Prostate gland (tissue), 2 donors: ENCODE results near the gene HNRNPU. TPM values are rescaled to one million over a fixed set of nuclear protein-coding genes. Genes with fewer than 3 reads are reported as not detected.
A peak's percentile ranks its signal among the peaks of the same experiment; 100 is the strongest.

Experiments used
- DNase-seq: peaks from one replicate; pipeline ENCODE4 v3.0.0-alpha.2; 2019; ENCODE audit warnings: low spot score
- H3K27ac ChIP-seq, 2 donors: fragments of 200-600 bp; sonication (generic); 2 replicates each; pipeline ENCODE4 v1.5.1; 2017 to 2019
- H3K27me3 ChIP-seq: fragments of 200-600 bp; sonication (generic); replicated peaks from 2 replicates; pipeline ENCODE4 v1.5.1; 2019; ENCODE audit not compliant: insufficient read depth
- H3K36me3 ChIP-seq, 2 donors: fragments of 200-600 bp; sonication (generic); 1 replicate in 1 of 2; 2 replicates in 1 of 2; pipeline versions ENCODE4 v1.5.1 to v1.8.1; 2017 to 2019
- H3K4me1 ChIP-seq: fragments of 200-600 bp; sonication (generic); replicated peaks from 2 replicates; pipeline ENCODE4 v1.5.1; 2019
- H3K4me3 ChIP-seq, 2 donors: fragments of 200-600 bp; sonication (generic); 2 replicates each; pipeline ENCODE4 v1.5.1; 2017 to 2019
- H3K9me3 ChIP-seq: fragments of 200-600 bp; sonication (generic); 2 replicates; pipeline ENCODE4 v1.5.1; 2017
- CTCF ChIP-seq, 4 experiments: fragments of 200-600 bp in 2 of 4; fragments of 450-650 bp in 2 of 4; sonication (generic) in 2 of 4; IDR thresholded peaks; 1 replicate in 3 of 4; 2 replicates in 1 of 4; pipeline ENCODE4 v1.5.1; 2016 to 2019; ENCODE audit warnings: antibody characterized with exemption in 4 of 4, mild to moderate bottlenecking in 2 of 4, moderate library complexity in 2 of 4
- POLR2A ChIP-seq: fragments of 450-650 bp; IDR thresholded peaks from one replicate; pipeline ENCODE4 v1.6.1; 2016; ENCODE audit warnings: antibody characterized with exemption, mild to moderate bottlenecking
- POLR2AphosphoS5 ChIP-seq: sonication (generic); formaldehyde crosslinking; IDR thresholded peaks from one replicate; pipeline ENCODE4 v1.6.1; 2017; ENCODE audit warnings: antibody characterized with exemption
- WGBS: methylation state at CpG from one replicate; pipeline ENCODE4 v1.1.5; 2018; 5-methylcytosine and 5-hydroxymethylcytosine counted together
- intact Hi-C: fragments of 100-400 bp; cut with DNase I; formaldehyde crosslinking; loops from one replicate; pipeline ENCODE4 v1.14.2; 2022
- total RNA-seq, 2 donors: library from RNA; depleted of rRNA; stranded (reverse); fragments of >200 nt; gene quantifications; one replicate each; pipeline ENCODE4 v1.1.0, GENCODE V29; 2016

The HNRNPU gene
- total RNA-seq, 2 donors from 2014 or later, result 302 to 350 TPM

DNA sequence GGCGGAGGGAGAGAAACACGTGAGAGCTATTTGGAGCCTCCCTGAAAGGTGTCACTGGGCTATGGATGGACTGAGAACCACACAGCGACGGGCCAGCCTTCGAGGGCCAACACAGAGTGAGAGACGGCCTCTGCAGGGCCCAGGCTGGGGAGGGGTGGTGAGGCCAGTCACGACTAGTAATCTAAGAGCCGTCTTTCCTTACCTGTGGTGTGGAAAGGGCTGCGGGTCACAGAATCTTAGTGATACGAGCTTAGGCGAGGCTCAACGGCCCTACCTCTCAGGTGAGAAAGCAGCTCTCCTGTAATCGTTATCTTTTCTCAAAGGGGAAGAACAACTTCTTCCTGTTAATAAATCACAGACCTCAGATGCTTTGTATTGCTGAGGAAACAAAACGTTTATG, 62.3 kb downstream of the HNRNPU start:
- H3K4me3 ChIP-seq, result no peak overlapping the region
- H3K27me3 ChIP-seq, result no peaks in the 10 kb centered on the region
- intact Hi-C loops, result loop anchor here (5.0 kb wide), 1 partner anchor 240 kb away; no protein-coding TSS in a partner anchor
- TF ChIP-seq CTCF (IDR thresholded peaks at IDR 0.05) (no peak), POLR2AphosphoS5 (no peak), POLR2A (no peak)
- H3K9me3 ChIP-seq, result no peaks in the 10 kb centered on the region
- DNase-seq, result no peak
- no peak overlapping the region for H3K27ac ChIP-seq
- no peaks in the 10 kb centered on the region for H3K4me1 ChIP-seq
- 51% methylated on average over 14 of the region's 14 CpGs for WGBS
- no peaks in the 10 kb centered on the region for H3K36me3 ChIP-seq

GRCh38 chr1:244801246-244801645, 63.1 kb downstream of the HNRNPU start:
- no peaks in the 10 kb centered on the region for H3K4me1 ChIP-seq
- 50% methylated on average over 14 of the region's 14 CpGs for WGBS
- intact Hi-C loops, result loop anchor here (5.0 kb wide), 1 partner anchor 241 kb away; no protein-coding TSS in a partner anchor

DNA sequence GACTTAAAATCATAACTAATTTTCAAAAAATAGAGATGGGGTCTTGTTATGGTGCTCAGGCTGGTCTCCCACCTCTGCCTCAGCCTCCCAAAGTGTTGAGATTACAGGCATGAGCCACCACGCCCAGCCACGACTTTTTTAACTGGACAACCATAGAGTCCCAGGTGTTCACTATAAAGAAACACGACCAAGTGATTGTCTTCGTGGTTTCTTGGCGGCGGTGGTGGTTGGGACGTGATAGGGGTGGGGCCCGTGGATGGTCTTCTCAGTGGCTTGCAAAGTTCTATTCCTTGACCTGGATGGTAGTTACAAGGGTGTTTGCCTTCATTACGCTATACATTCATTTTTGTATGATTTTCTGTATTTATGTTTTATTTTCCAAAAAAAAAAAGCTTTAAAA, 63.5 kb downstream of the HNRNPU start:
- H3K9me3 ChIP-seq, result no peaks in the 10 kb centered on the region
- no peak for TF ChIP-seq POLR2A
- TF ChIP-seq CTCF (IDR thresholded peaks at IDR 0.05), result no peak
- no peak for TF ChIP-seq POLR2AphosphoS5
- H3K4me1 ChIP-seq, result no peaks in the 10 kb centered on the region
- 94% methylated on average over 9 of the region's 9 CpGs for WGBS
- H3K36me3 ChIP-seq, result no peaks in the 10 kb centered on the region
- no peak overlapping the region for H3K27ac ChIP-seq
- no peak for DNase-seq
- intact Hi-C loops, result loop anchor here (5.0 kb wide), 1 partner anchor 241 kb away; no protein-coding TSS in a partner anchor
- no peak overlapping the region for H3K4me3 ChIP-seq
- no peaks in the 10 kb centered on the region for H3K27me3 ChIP-seq

More at GRCh38 chr1:244801246-244801645, 63.1 kb downstream of the HNRNPU start:
- TF ChIP-seq CTCF (IDR thresholded peaks at IDR 0.05), result peak in 3 of 4 experiments; percentile 46 to 56 (median 51)
- TF ChIP-seq POLR2AphosphoS5, result no peak
- TF ChIP-seq POLR2A, result no peak
- Histone ChIP-seq H3K4me3 (no peak overlapping the region), H3K27me3 (no peaks in the 10 kb centered on the region), H3K36me3 (no peaks in the 10 kb centered on the region), H3K27ac (no peak overlapping the region), H3K9me3 (no peaks in the 10 kb centered on the region)
- peak; percentile 8 for DNase-seq

Other genes with a start within 250 kb of the HNRNPU start
- gene DESI2, start 211.4 kb downstream of the HNRNPU start, total RNA-seq, result 10 to 100 TPM; 25.3 to 30.6 TPM
- 10 to 100 TPM; 46.8 to 78.4 TPM for gene COX20, start 28.9 kb downstream of the HNRNPU start, total RNA-seq